Parathyroid adenoma (tissue), 2 donors: Measurements from ENCODE around the gene TREH.

Experiments
- H2AFZ ChIP-seq: fragments of 300-600 bp; sonication (generic); one replicate; pipeline ENCODE4 v1.7.0; 2017; ENCODE audit warnings: antibody characterized with exemption, mild to moderate bottlenecking
- H3K27ac ChIP-seq: fragments of 300-600 bp; sonication (generic); one replicate; pipeline ENCODE4 v1.7.0; 2017
- H3K27me3 ChIP-seq: fragments of 300-600 bp; sonication (generic); one replicate; pipeline ENCODE4 v1.7.0; 2017; ENCODE audit warnings: low read length; ENCODE audit not compliant: control insufficient read depth, insufficient read depth
- H3K36me3 ChIP-seq: fragments of 300-600 bp; sonication (generic); one replicate; pipeline ENCODE4 v1.7.0; 2017; ENCODE audit warnings: low read length; ENCODE audit not compliant: control insufficient read depth, insufficient read depth
- H3K4me1 ChIP-seq: fragments of 300-600 bp; sonication (generic); one replicate; pipeline ENCODE4 v1.7.0; 2017; ENCODE audit warnings: control low read depth
- H3K4me2 ChIP-seq: fragments of 300-600 bp; sonication (generic); one replicate; pipeline ENCODE4 v1.7.0; 2017; ENCODE audit warnings: low read length
- H3K4me3 ChIP-seq: fragments of 300-600 bp; sonication (generic); one replicate; pipeline ENCODE4 v1.7.0; 2017; ENCODE audit warnings: low read depth, low read length
- H3K79me2 ChIP-seq: fragments of 300-600 bp; sonication (generic); one replicate; pipeline ENCODE4 v1.7.0; 2017; ENCODE audit warnings: control low read depth
- H3K9ac ChIP-seq: fragments of 300-600 bp; sonication (generic); one replicate; pipeline ENCODE4 v1.7.0; 2017; ENCODE audit warnings: mild to moderate bottlenecking
- H3K9me3 ChIP-seq: fragments of 300-600 bp; sonication (generic); one replicate; pipeline ENCODE4 v1.7.0; 2017; ENCODE audit warnings: low read length; ENCODE audit not compliant: control insufficient read depth
- TF ChIP-seq, protein P1 (sequence below): fragments of 300-600 bp; sonication (generic); IDR thresholded peaks from one replicate; pipeline ENCODE4 v1.7.0; 2017; ENCODE audit warnings: antibody characterized with exemption, mild to moderate bottlenecking
- donor health status: primary hyperparathyroidism.

The TREH gene

GRCh38 chr11:118645066-118645715 lies 34.3 kb downstream of the TREH start:
- no peak overlapping the region for H3K4me3 ChIP-seq
- H3K4me1 ChIP-seq, result no peaks in the 10 kb centered on the region
- H3K9ac ChIP-seq, result no peak overlapping the region
- TF ChIP-seq, protein P1, sequence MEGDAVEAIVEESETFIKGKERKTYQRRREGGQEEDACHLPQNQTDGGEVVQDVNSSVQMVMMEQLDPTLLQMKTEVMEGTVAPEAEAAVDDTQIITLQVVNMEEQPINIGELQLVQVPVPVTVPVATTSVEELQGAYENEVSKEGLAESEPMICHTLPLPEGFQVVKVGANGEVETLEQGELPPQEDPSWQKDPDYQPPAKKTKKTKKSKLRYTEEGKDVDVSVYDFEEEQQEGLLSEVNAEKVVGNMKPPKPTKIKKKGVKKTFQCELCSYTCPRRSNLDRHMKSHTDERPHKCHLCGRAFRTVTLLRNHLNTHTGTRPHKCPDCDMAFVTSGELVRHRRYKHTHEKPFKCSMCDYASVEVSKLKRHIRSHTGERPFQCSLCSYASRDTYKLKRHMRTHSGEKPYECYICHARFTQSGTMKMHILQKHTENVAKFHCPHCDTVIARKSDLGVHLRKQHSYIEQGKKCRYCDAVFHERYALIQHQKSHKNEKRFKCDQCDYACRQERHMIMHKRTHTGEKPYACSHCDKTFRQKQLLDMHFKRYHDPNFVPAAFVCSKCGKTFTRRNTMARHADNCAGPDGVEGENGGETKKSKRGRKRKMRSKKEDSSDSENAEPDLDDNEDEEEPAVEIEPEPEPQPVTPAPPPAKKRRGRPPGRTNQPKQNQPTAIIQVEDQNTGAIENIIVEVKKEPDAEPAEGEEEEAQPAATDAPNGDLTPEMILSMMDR, result no peak
- H3K9me3 ChIP-seq, result no peaks in the 10 kb centered on the region
- no peaks in the 10 kb centered on the region for H3K27me3 ChIP-seq
- H3K27ac ChIP-seq, result no peak overlapping the region
- H3K4me2 ChIP-seq, result no peak overlapping the region
- H2AFZ ChIP-seq, result no peak overlapping the region
- H3K36me3 ChIP-seq, result no peaks in the 10 kb centered on the region
- no peaks in the 10 kb centered on the region for H3K79me2 ChIP-seq

DNA sequence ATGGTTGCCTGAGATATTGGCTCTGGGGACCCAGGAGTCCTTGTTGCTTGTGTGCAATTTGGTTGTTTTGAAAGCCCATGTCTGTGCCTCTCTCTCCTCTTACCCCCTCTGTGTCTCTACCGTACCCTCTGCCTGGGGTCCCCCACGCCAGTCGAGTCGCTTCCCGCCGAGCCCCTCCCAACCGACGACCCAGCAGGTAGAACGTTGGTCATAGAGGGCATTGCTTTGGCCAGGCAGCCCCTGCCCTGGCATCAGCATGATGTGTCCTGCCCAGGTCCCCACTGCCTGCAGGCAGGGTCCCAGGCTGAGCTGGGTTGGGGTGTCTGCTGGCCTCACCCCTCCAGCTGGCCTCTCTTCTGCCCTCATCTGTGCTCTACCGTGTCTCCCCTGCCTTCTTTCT lies 35.0 kb downstream of the TREH start:
- no peaks in the 10 kb centered on the region for H3K27me3 ChIP-seq
- no peak overlapping the region for H3K4me3 ChIP-seq
- H3K4me1 ChIP-seq, result no peaks in the 10 kb centered on the region
- H3K4me2 ChIP-seq, result no peak overlapping the region
- no peak overlapping the region for H2AFZ ChIP-seq
- TF ChIP-seq, protein P1, result no peak
- H3K9me3 ChIP-seq, result no peaks in the 10 kb centered on the region
- H3K79me2 ChIP-seq, result no peaks in the 10 kb centered on the region
- no peaks in the 10 kb centered on the region for H3K36me3 ChIP-seq
- H3K27ac ChIP-seq, result no peak overlapping the region
- no peak overlapping the region for H3K9ac ChIP-seq

GRCh38 chr11:118643995-118644345 lies 35.5 kb downstream of the TREH start:
- Histone ChIP-seq H3K9ac (no peak overlapping the region), H3K79me2 (no peaks in the 10 kb centered on the region), H3K27ac (no peak overlapping the region), H3K4me3 (no peak overlapping the region), H3K4me2 (no peak overlapping the region), H2AFZ (no peak overlapping the region), H3K4me1 (no peaks in the 10 kb centered on the region), H3K9me3 (no peaks in the 10 kb centered on the region), H3K36me3 (no peaks in the 10 kb centered on the region), H3K27me3 (no peaks in the 10 kb centered on the region)
- TF ChIP-seq, protein P1, result no peak

- H3K79me2 ChIP-seq, result no peaks in the 10 kb centered on the region
- no peak overlapping the region for H3K4me2 ChIP-seq
- no peak overlapping the region for H3K4me3 ChIP-seq
- no peaks in the 10 kb centered on the region for H3K36me3 ChIP-seq
- H2AFZ ChIP-seq, result no peak overlapping the region
- TF ChIP-seq, protein P1, result no peak
- no peak overlapping the region for H3K27ac ChIP-seq
- H3K4me1 ChIP-seq, result no peaks in the 10 kb centered on the region
- H3K27me3 ChIP-seq, result no peaks in the 10 kb centered on the region
- H3K9me3 ChIP-seq, result no peaks in the 10 kb centered on the region
- no peak overlapping the region for H3K9ac ChIP-seq
Observed at GRCh38 chr11:118643142-118643994, 36.1 kb downstream of the TREH start.
